Activated CD4-positive, alpha-beta memory T cell treated with anti-CD3 and anti-CD28 coated beads, Interleukin-2, amount 10 ng/mL, durations not matched to agents 7 days and 5 days (primary cell): ENCODE results near the gene NEK4. TPM values are rescaled to one million over a fixed set of nuclear protein-coding genes. Genes with fewer than 3 reads are reported as not detected.

Experiments used
- CTCF ChIA-PET: fragments of 350-600 bp; sonication (Branson Sonifier 250); formaldehyde crosslinking; loops from one replicate; lab custom pipeline; 2021; ENCODE audit warnings: antibody characterized with exemption, inconsistent platforms; lab: Charles Lee
- POLR2A ChIA-PET: fragments of 350-600 bp; sonication (Branson Sonifier 250); formaldehyde crosslinking; loops from one replicate; lab custom pipeline; 2021; ENCODE audit warnings: antibody characterized with exemption; lab: Charles Lee
- DNase-seq: peaks from one replicate; pipeline ENCODE4 v3.0.0-alpha.2; 2020
- H3K27ac Mint-ChIP-seq: one replicate; pipeline ENCODE4 v1.8.0; 2021; ENCODE audit warnings: mild to moderate bottlenecking, mixed read lengths
- H3K27me3 Mint-ChIP-seq: one replicate; pipeline ENCODE4 v1.8.0; 2021; ENCODE audit warnings: mixed read lengths
- H3K36me3 Mint-ChIP-seq: one replicate; pipeline ENCODE4 v1.8.0; 2021; ENCODE audit warnings: low read depth, mixed read lengths
- H3K4me1 Mint-ChIP-seq: one replicate; pipeline ENCODE4 v1.8.0; 2021; ENCODE audit warnings: mixed read lengths
- H3K4me3 Mint-ChIP-seq: one replicate; pipeline ENCODE4 v1.8.0; 2021; ENCODE audit warnings: mild to moderate bottlenecking, mixed read lengths
- H3K9me3 Mint-ChIP-seq: one replicate; pipeline ENCODE4 v1.8.0; 2021; ENCODE audit warnings: mixed read lengths
- total RNA-seq, 2 experiments: library from RNA; stranded (reverse); gene quantifications; one replicate each; pipeline ENCODE4 v1.2.3, GENCODE V29; 2021

NEK4 gene
- total RNA-seq, 2 experiments from 2014 or later = 17.8 to 19.1 TPM

- Mint-ChIP-seq H3K27ac (no peak overlapping the region), H3K36me3 (peaks cover 32% of the 10 kb centered on the region), H3K27me3 (no peaks in the 10 kb centered on the region), H3K4me3 (no peak overlapping the region), H3K9me3 (no peaks in the 10 kb centered on the region), H3K4me1 (peaks cover 11% of the 10 kb centered on the region)
- ChIA-PET POLR2A (interaction anchor here (0.9 kb wide), 1 partner anchor 8 kb away, joined by 3 read pairs; no protein-coding TSS in a partner anchor), CTCF (no interaction called here)
- no peak for DNase-seq
Observed at GRCh38 chr3:52712291-52713212, 58.2 kb downstream of the NEK4 start.

- ChIA-PET POLR2A (interaction anchor here (1.3 kb wide), 1 partner anchor 25 kb away, joined by 3 read pairs; no protein-coding TSS in a partner anchor), CTCF (no interaction called here)
- Mint-ChIP-seq H3K27me3 (no peaks in the 10 kb centered on the region), H3K4me3 (no peak overlapping the region), H3K36me3 (peaks cover 35% of the 10 kb centered on the region), H3K4me1 (peaks cover 19% of the 10 kb centered on the region), H3K9me3 (no peaks in the 10 kb centered on the region), H3K27ac (no peak overlapping the region)
- no peak for DNase-seq
Observed at GRCh38 chr3:52710512-52710911, 60.2 kb downstream of the NEK4 start.

DNA sequence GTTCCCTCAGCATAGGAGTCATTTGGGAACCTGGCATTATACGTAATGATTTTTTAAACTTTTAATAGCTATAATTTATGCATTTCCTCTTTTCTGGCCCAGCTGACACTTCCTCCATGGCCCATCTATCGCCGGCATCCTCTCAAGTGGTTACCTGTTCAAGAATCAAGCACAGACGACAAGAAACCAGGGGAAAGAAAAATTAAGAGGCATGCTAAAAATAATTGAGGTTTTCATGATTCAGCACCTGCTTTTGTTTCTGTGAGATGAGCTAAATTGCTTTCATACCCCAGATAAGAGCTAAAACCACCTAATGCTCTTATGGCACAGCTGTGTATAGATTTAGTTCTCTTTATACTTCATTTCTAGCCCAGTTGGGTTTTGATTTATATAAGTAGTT, 63.2 kb downstream of the NEK4 start:
- POLR2A ChIA-PET = interaction anchor here (2.5 to 6.5 kb wide), 3 partner anchors 11 to 20 kb away, joined by 10 to 78 read pairs (median 15); partner anchors contain the start of genes GNL3 and PBRM1
- Mint-ChIP-seq H3K27me3 (no peaks in the 10 kb centered on the region), H3K4me1 (peaks cover 35% of the 10 kb centered on the region), H3K4me3 (peak overlapping the region; percentile 95), H3K36me3 (peaks cover 26% of the 10 kb centered on the region), H3K9me3 (no peaks in the 10 kb centered on the region), H3K27ac (peak overlapping the region; percentile 86)
- CTCF ChIA-PET = interaction anchor here (0.6 kb wide), 2 partner anchors 60 to 125 kb away, joined by 3 read pairs; no protein-coding TSS in a partner anchor
- no peak for DNase-seq

DNA sequence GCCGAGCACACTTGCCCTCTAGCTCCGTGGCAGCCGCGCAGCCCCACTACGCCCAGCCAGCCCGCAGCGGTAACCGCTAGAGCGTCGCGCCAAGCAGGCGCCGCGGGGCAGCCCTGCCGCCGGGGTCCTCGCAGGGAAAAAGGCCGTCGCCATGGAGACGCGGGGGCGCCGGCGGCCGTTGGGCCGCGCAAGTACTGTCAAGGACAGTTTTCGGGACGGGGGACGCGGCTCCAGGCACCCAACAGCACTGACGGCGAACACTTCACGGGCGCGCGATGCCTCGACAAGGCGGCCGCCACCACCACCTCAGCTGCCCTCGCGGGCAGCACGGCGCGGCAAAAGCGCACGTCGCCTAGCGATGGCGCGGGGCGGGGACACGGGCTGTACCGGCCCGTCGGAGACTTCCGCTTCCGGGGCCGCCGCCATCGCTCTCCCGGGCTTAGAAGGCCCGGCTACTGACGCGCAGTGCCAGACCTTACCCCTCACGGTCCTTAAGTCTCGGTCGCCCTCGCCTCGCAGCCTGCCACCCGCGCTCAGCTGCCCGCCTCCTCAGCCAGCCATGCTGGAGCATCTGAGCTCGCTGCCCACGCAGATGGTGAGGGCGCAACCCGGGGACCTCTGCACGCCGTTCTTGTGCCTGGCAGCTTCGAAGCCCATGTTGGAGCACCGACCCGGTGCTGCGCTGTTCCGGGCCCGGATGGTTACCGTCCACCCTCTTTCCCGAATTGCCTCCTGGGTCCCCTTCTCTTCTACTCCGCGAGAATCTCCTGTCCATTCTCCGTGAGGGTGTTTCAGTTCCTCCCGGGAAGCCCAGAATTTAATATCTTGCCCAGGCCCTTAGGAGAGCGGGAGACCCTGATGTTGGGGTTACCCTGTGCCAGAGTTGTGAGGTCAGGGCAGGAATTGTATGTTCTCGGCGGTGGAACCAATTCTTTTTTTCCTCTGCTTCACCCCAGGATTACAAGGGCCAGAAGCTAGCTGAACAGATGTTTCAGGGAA, 64.8 kb downstream of the NEK4 start, which contains the start of the genes GLT8D1 and SPCS1:
Gene GLT8D1 (minus strand): TSS at position 104 of the 999 bp plus-strand sequence. CDS start 5,331 bp downstream, outside the sequence.
Gene SPCS1 (plus strand): TSS at position 419 of the 999 bp plus-strand sequence. CDS start 141 bp downstream, at position 560.
- CTCF ChIA-PET = interaction anchor here (0.7 to 1.4 kb wide), 4 partner anchors 19 to 229 kb away, joined by 3 to 4 read pairs (median 4); no protein-coding TSS in a partner anchor
- POLR2A ChIA-PET = interaction anchor here (0.7 to 6.5 kb wide), 12 partner anchors 9 to 1060 kb away, joined by 3 to 78 read pairs (median 5); partner anchors contain the start of genes GNL3, PBRM1 and SFMBT1
- H3K4me3 Mint-ChIP-seq = peak within 1 kb of the TSS; percentile 95
- peak; percentile 86 for DNase-seq
- H3K4me1 Mint-ChIP-seq = peaks cover 39% of the 10 kb centered on the region
- peaks cover 26% of the 10 kb centered on the region for H3K36me3 Mint-ChIP-seq
- no peaks in the 10 kb centered on the region for H3K9me3 Mint-ChIP-seq
- no peaks in the 10 kb centered on the region for H3K27me3 Mint-ChIP-seq
- peak within 1 kb of the TSS; percentile 86 for H3K27ac Mint-ChIP-seq

DNA sequence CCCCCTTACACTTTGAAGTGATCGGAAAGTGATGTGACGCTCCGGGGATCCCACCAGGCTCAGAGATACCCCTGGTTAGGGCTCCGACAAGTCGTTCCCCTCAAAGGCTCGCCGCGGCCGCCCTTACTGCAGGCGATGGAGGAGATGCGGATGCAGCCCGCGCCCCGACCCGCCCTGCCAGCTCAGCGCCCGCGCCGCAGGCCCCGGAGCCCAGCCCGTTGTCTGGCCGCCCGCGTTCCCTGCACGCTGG, 65.4 kb downstream of the NEK4 start:
- H3K4me3 Mint-ChIP-seq = peak overlapping the region; percentile 95
- no peak for DNase-seq
- H3K9me3 Mint-ChIP-seq = no peaks in the 10 kb centered on the region
- CTCF ChIA-PET = interaction anchor here (0.7 to 1.1 kb wide), 3 partner anchors 19 to 187 kb away, joined by 3 to 4 read pairs (median 3); no protein-coding TSS in a partner anchor
- peak overlapping the region; percentile 86 for H3K27ac Mint-ChIP-seq
- H3K4me1 Mint-ChIP-seq = peaks cover 39% of the 10 kb centered on the region
- H3K27me3 Mint-ChIP-seq = no peaks in the 10 kb centered on the region
- peaks cover 26% of the 10 kb centered on the region for H3K36me3 Mint-ChIP-seq
- POLR2A ChIA-PET = interaction anchor here (0.9 to 6.5 kb wide), 11 partner anchors 9 to 1060 kb away, joined by 3 to 78 read pairs (median 6); partner anchors contain the start of genes GNL3, PBRM1 and SFMBT1

GRCh38 chr3:52704611-52705437, 65.9 kb downstream of the NEK4 start:
- DNase-seq = no peak
- CTCF ChIA-PET = interaction anchor here (0.9 to 1.1 kb wide), 2 partner anchors 18 to 140 kb away, joined by 3 to 4 read pairs; no protein-coding TSS in a partner anchor
- peak overlapping the region; percentile 86 for H3K27ac Mint-ChIP-seq
- H3K4me1 Mint-ChIP-seq = peaks cover 39% of the 10 kb centered on the region
- POLR2A ChIA-PET = interaction anchor here (0.9 to 6.5 kb wide), 10 partner anchors 8 to 1059 kb away, joined by 3 to 78 read pairs (median 6); partner anchors contain the start of genes GNL3, PBRM1 and SFMBT1
- H3K27me3 Mint-ChIP-seq = no peaks in the 10 kb centered on the region
- no peaks in the 10 kb centered on the region for H3K9me3 Mint-ChIP-seq
- peak overlapping the region; percentile 95 for H3K4me3 Mint-ChIP-seq
- peaks cover 28% of the 10 kb centered on the region for H3K36me3 Mint-ChIP-seq

DNA sequence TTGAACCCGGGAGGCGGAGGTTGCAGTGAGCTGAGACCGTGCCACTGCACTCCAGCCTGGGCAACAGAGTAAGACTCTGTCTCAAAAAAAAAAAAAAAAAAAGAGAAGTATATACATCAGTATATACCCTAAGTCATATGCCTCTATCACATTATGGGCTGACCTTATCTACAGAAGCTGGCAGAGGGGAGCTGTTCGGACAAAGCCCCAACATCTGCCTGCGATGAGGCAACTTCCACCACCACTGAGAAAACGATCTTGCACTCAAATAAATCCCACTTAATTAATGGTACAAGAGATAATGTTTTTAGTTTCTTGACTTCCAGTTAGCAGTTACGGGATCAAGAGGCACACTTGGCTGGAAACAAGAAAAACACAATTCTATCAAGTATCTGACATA, 67.4 kb downstream of the NEK4 start:
- ChIA-PET POLR2A (interaction anchor here (0.7 to 6.5 kb wide), 2 partner anchors 12 to 16 kb away, joined by 3 to 78 read pairs; partner anchors contain the start of genes GNL3 and PBRM1), CTCF (no interaction called here)
- Mint-ChIP-seq H3K27ac (no peak overlapping the region), H3K4me1 (peaks cover 36% of the 10 kb centered on the region), H3K4me3 (no peak overlapping the region), H3K9me3 (no peaks in the 10 kb centered on the region), H3K36me3 (peaks cover 22% of the 10 kb centered on the region), H3K27me3 (no peaks in the 10 kb centered on the region)
- DNase-seq = no peak

GRCh38 chr3:52697632-52697965, 73.1 kb downstream of the NEK4 start:
- ChIA-PET POLR2A (interaction anchor here (0.9 to 1.9 kb wide), 5 partner anchors 9 to 349 kb away, joined by 4 to 18 read pairs (median 5); partner anchors contain the start of genes GLT8D1, SFMBT1 and SPCS1), CTCF (interaction anchor here (1.7 kb wide), 1 partner anchor 10 kb away, joined by 6 read pairs; no protein-coding TSS in a partner anchor)
- peaks cover 19% of the 10 kb centered on the region for H3K4me1 Mint-ChIP-seq
- H3K4me3 Mint-ChIP-seq = no peak overlapping the region
- no peak for DNase-seq
- H3K27ac Mint-ChIP-seq = peak overlapping the region; percentile 60
- no peaks in the 10 kb centered on the region for H3K27me3 Mint-ChIP-seq
- peaks cover 58% of the 10 kb centered on the region for H3K36me3 Mint-ChIP-seq
- H3K9me3 Mint-ChIP-seq = no peaks in the 10 kb centered on the region

DNA sequence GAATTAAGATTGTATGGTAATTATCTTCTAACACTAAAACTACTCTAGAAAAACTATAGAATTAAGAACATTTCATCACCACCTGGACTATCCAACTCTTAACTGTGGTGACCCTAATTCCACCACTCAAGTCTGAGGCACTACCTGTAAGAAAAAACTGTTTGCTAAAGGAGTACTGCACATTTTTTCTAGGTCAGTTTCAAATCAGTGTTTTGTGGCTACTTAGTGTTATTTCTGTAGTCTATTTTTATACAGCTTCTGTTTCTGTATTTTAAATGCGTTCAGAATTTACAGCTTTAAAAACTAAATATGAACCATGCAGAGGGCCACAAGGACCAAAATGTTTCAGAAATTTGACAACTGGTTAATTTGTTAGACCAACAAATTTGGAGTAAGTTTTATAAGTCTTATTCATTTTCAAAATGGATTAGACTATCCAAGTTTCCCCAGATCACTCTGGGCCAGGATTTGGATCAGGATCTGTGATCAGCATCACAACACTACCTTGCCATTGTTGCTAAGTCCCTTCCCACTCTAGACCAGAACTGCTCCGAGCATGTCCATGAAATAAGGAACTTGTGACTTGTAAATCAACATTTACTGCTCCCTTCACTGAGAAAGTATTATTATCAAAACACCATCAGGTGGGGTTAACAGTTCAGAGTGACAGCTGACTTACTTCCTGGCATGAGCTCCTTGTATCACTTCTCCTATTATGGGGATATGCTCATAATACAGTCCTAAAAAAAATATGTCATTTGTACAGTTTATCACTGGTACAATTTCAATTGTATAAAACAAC, 73.7 kb downstream of the NEK4 start:
- H3K4me3 Mint-ChIP-seq = no peak overlapping the region
- no peak for DNase-seq
- H3K9me3 Mint-ChIP-seq = no peaks in the 10 kb centered on the region
- H3K27ac Mint-ChIP-seq = peak overlapping the region; percentile 60
- peaks cover 17% of the 10 kb centered on the region for H3K4me1 Mint-ChIP-seq
- peaks cover 59% of the 10 kb centered on the region for H3K36me3 Mint-ChIP-seq
- no peaks in the 10 kb centered on the region for H3K27me3 Mint-ChIP-seq
- POLR2A ChIA-PET = interaction anchor here (0.9 to 1.9 kb wide), 5 partner anchors 9 to 349 kb away, joined by 4 to 18 read pairs (median 5); partner anchors contain the start of genes GLT8D1, SFMBT1 and SPCS1
- CTCF ChIA-PET = interaction anchor here (1.7 kb wide), 1 partner anchor 9 kb away, joined by 6 read pairs; no protein-coding TSS in a partner anchor

DNA sequence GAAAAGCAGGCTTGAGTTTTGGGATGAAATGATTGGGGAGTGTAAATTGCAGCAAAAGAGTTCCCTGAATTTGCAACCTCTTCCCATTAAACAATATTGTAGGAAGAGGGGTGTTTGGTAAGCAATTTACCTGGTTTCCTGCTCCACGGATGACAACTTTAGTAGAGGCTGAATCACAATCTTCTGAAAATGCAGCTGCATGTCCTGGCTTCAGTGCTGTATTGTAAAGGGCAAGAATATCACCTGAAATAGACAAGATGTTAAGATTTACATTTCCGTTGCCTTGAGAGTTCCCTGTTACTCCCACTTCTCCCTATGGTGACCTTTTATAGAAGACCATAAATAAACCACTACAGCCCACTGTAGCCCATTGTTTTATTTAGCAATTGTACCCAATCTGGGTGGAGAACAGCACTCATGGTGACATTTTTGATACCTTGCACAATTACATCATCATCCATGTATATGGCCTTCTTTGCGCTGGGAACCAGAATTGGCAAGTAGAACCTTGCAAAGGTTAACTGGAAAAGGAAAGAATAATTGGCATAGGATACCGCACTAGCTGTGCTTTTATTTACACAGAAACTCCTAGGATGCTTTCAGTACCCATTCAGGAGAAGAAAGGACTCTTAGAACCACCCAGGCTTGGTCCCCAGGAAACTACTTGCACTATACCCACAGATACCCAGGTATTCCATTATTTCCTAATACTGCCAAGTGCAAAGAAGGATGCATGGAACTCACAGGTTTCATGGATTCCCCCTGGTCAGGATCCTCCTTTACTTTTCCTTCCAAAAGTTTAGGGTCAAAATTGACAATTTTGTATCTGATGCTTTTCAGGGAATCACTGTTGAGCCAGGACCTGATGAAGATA, 74.7 kb downstream of the NEK4 start:
- DNase-seq = no peak
- no peaks in the 10 kb centered on the region for H3K27me3 Mint-ChIP-seq
- no peaks in the 10 kb centered on the region for H3K9me3 Mint-ChIP-seq
- ChIA-PET POLR2A (interaction anchor here (0.8 to 1.9 kb wide), 4 partner anchors 8 to 10 kb away, joined by 3 to 18 read pairs (median 8); partner anchors contain the start of genes GLT8D1 and SPCS1), CTCF (interaction anchor here (1.7 kb wide), 1 partner anchor 8 kb away, joined by 6 read pairs; no protein-coding TSS in a partner anchor)
- peaks cover 65% of the 10 kb centered on the region for H3K36me3 Mint-ChIP-seq
- H3K4me1 Mint-ChIP-seq = peaks cover 19% of the 10 kb centered on the region
- no peak overlapping the region for H3K4me3 Mint-ChIP-seq
- H3K27ac Mint-ChIP-seq = no peak overlapping the region
